ENCODE measurements around the gene RAMP1.

The RAMP1 gene

GRCh38 chr2:237898057-237898414 lies 38.6 kb downstream of the RAMP1 start:
- no peak for DNase-seq

GRCh38 chr2:237900891-237901831 lies 41.7 kb downstream of the RAMP1 start:
- DNase-seq: no peak

- no peak for DNase-seq
These were observed 42.8 kb downstream of the RAMP1 start for GRCh38 chr2:237901932-237902850.

GRCh38 chr2:237904831-237905599 lies 45.6 kb downstream of the RAMP1 start:
- DNase-seq: no peak

- DNase-seq: no peak
These were observed 47.7 kb downstream of the RAMP1 start for GRCh38 chr2:237907144-237907543.

- no peak for DNase-seq
These were observed 49.8 kb downstream of the RAMP1 start for GRCh38 chr2:237909075-237909695.

GRCh38 chr2:237909801-237910475 lies 50.5 kb downstream of the RAMP1 start:
- DNase-seq: no peak

GRCh38 chr2:237910576-237911362 lies 51.3 kb downstream of the RAMP1 start:
- no peak for DNase-seq

- no peak for DNase-seq
These were observed 52.1 kb downstream of the RAMP1 start for GRCh38 chr2:237911363-237912017.

- no peak for DNase-seq
These were observed 53.1 kb downstream of the RAMP1 start for GRCh38 chr2:237912271-237913192.

GRCh38 chr2:237913193-237913917 lies 53.9 kb downstream of the RAMP1 start:
- no peak for DNase-seq

- no peak for DNase-seq
These were observed 56.2 kb downstream of the RAMP1 start for GRCh38 chr2:237915576-237915975.

- no peak for DNase-seq
These were observed 56.9 kb downstream of the RAMP1 start for GRCh38 chr2:237916296-237916695.

GRCh38 chr2:237917696-237918374 lies 58.4 kb downstream of the RAMP1 start:
- DNase-seq: no peak

- DNase-seq: no peak
These were observed 60.2 kb downstream of the RAMP1 start for GRCh38 chr2:237919593-237919992.

- no peak for DNase-seq
These were observed 61.2 kb downstream of the RAMP1 start for GRCh38 chr2:237920673-237921072.

- no peak for DNase-seq
These were observed 62.6 kb downstream of the RAMP1 start for GRCh38 chr2:237921967-237922492.

Measured in DMS79 treated with DMSO at 0.1 percent for 48 hours (cell line).